Bladder microvascular endothelial cell (primary cell): Measurements from ENCODE around the gene JPH4. TPM values are rescaled to one million over a fixed set of nuclear protein-coding genes. Genes with fewer than 3 reads are reported as not detected.

Experiments
- total RNA-seq: library from RNA; depleted of rRNA; stranded (reverse); fragments of >200 nt; gene quantifications from 2 replicates; pipeline ENCODE4 v1.2.3, GENCODE V29; 2014

Gene JPH4
- total RNA-seq: under 0.01 TPM in 1 of 2 replicates, not detected in the other

DNA sequence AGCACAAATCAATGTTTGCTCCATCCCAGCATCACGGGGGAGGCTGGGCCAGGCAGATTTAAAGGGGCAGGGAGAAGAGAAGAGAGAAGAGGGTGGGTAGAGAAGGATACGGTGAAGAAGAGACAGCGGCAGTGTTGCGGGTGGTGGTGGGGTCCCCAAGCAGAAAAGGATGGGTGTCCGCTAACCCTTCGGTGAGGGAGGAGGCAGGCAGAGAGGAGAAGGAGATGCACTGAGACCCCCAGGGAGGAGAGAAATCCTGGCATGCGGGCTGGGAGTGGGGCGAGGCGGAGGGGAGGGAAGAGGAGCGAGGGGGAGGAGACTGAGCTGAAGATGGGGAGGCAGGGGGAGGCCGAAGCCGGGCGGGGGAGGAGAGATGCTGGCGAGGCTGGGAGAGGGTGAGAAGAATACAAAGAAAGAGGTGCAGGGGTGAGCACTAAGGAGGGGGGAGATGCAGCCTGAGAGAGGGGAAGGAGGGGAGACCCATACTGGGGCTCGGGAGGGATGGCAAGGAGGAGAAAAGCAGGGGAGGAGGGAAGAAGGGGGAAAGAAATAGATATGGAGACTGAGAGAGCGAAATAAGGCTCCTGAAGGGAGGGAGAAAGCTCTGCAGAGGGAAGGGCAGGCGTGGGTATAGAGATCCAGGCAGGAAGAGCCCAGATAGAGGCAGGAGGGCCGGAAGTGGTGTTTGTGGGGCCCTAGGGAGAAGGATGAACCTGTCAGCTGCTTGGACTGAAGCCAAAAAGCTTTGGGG lies at the start of gene JPH4:
Gene JPH4 (minus strand): TSS at position 231 of the 751 bp plus-strand sequence. CDS start 1,337 bp downstream, outside the sequence.

GRCh38 chr14:23567186-23568020 lies 11.2 kb downstream of the JPH4 start, which contains the start of gene AP1G2:
TSS of gene AP1G2 (minus strand) at chr14:23567791. CDS start at chr14:23567314, 477 bp downstream.

GRCh38 chr14:23555882-23556699 lies 22.5 kb downstream of the JPH4 start, which contains the start of gene THTPA:
TSS of gene THTPA (plus strand) at chr14:23556271. CDS start at chr14:23556758, 487 bp downstream.

DNA sequence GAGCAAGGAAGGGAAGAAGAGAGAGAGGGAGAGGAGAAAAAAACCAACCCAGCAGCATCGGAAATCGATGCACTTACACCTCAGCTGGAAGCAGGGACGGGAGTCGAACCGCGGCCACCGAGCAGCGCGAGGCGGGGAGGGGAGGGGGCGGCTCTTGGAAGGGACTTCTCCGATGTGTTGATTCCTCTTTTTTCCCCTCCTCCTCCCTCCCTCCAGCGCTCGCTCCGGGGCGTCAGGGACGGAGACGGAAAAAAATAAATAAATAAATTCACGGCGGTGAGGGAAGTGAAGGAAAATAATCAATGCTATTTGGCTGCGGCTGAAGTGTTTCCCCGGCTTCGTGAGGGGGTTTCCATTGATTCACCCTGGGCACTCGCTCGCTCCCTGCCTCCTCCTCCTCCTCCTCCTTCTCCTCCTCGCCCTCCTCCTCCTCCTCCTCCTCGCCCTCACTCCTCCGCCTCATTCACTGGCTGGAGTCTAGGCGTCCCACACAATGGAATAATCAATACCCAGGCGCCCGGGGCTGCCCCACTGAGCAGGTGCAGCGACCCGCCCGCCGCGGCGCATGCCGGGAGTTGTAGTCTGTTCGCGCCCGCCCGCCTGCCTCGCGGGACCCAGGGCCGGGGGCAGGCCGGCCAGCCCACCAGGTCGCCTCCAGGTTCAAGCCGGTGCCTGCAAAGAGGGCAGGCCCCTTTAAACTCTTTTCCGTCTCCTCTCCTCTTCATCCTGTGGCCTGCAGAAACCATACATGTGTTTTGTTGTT lies 27.1 kb downstream of the JPH4 start, which contains the start of gene ZFHX2:
Gene ZFHX2 (minus strand): TSS at position 500 of the 763 bp plus-strand sequence. CDS start 16,440 bp downstream, outside the sequence.

Other genes with a start within 250 kb of the JPH4 start
- gene SLC22A17, start 225.9 kb downstream of the JPH4 start, total RNA-seq: 0.97 and 3.7 TPM in 2 replicates
- gene EFS, start 213.6 kb downstream of the JPH4 start, total RNA-seq: 0.13 TPM in 1 of 2 replicates, not detected in the other
- not detected in 2 replicates for gene IL25, start 206.0 kb downstream of the JPH4 start, total RNA-seq
- not detected in 2 replicates for gene CMTM5, start 201.7 kb downstream of the JPH4 start, total RNA-seq
- gene MYH6, start 170.5 kb downstream of the JPH4 start, total RNA-seq: not detected in 2 replicates
- not detected in 2 replicates for gene MYH7, start 143.1 kb downstream of the JPH4 start, total RNA-seq
- 39.0 and 49.9 TPM in 2 replicates for gene NGDN, start 109.1 kb downstream of the JPH4 start, total RNA-seq
- under 0.01 and 1.0 TPM in 2 replicates for gene ZFHX2, start 27.0 kb downstream of the JPH4 start, total RNA-seq
- 3.7 and 8.9 TPM in 2 replicates for gene THTPA, start 22.5 kb downstream of the JPH4 start, total RNA-seq
- 13.6 and 32.0 TPM in 2 replicates for gene AP1G2, start 11.0 kb downstream of the JPH4 start, total RNA-seq
- 0.13 and 0.16 TPM in 2 replicates for gene DHRS2, start 57.6 kb upstream of the JPH4 start, total RNA-seq